ENCODE measurements around the gene ABCA2.

DNA sequence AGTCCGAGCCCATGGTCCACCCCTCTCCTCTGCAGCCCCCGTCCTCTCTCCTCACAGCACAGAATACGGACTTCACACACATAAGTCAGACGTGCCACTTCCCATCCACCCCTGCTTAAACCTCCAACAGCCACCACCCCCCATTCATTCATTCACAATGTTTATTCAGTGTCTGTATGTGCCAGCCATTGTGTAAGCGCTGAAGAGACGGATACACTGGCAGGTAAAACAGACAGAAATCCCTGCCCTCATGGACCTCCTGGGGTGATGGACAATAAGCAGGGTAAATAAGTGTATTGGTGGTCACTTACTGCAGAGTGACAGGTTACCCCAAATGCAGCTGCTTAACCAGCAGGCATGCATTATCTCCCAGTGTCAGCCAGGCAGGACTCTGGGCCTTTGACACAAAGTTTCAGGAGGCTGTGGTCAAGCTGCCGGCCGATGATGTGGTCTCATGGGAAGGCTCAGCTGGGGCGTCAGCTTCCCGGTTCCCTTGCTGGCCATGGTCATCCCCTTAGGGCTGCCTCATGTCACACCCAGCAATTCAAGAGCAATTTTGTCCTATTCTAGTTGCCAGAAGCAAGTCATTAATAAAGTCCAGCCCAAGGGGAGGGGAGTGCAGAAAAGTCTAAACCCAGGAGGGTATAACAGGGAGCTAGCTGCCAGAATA, 37.7 kb downstream of the ABCA2 start:
- no peak for TF ChIP-seq ELF4 (IDR thresholded peaks at IDR 0.05)
- no peak for TF ChIP-seq CTBP1 (IDR thresholded peaks at IDR 0.05; ENCODE audit: borderline replicate concordance)
- no peak for TF ChIP-seq SUZ12 (IDR thresholded peaks at IDR 0.05)
- no peak for TF ChIP-seq SP1 (IDR thresholded peaks at IDR 0.05)
- no peak for TF ChIP-seq NFRKB (IDR thresholded peaks at IDR 0.05)
- TF ChIP-seq ARNT (IDR thresholded peaks at IDR 0.05): no peak
- no peak for TF ChIP-seq BHLHE40 (IDR thresholded peaks at IDR 0.05; ENCODE audit: borderline replicate concordance)
- no peak for TF ChIP-seq ZNF384 (IDR thresholded peaks at IDR 0.05)
- no peak for TF ChIP-seq FOXA1 (IDR thresholded peaks at IDR 0.05)
- no peak for TF ChIP-seq L3MBTL2 (conservative IDR thresholded peaks at IDR 0.05)
- no peak for TF ChIP-seq LEF1 (IDR thresholded peaks at IDR 0.05; ENCODE audit: borderline replicate concordance)
- TF ChIP-seq HDGF (IDR thresholded peaks at IDR 0.05; ENCODE audit: borderline replicate concordance): no peak
- TF ChIP-seq TARDBP (IDR thresholded peaks at IDR 0.05): no peak
